ENCODE results near the gene TUBGCP5. TPM values are rescaled to one million over a fixed set of nuclear protein-coding genes. Genes with fewer than 3 reads are reported as not detected.

The TUBGCP5 gene
- total and polyA plus RNA-seq, 10 of the 15 experiments (the other 5 are each of a cell fraction or from before 2014, with no cell fraction given), result 6.4 to 29.2 (median 20.2) TPM

GRCh38 chr15:22980189-22981050 lies 58.9 kb downstream of the TUBGCP5 start, which contains the start of gene CYFIP1 (continued):
- TF ChIP-seq ASH2L (IDR thresholded peaks at IDR 0.05; ENCODE audit: borderline replicate concordance, low read depth), result no peak
- TF ChIP-seq HDAC6 (IDR thresholded peaks at IDR 0.05; ENCODE audit: unreplicated experiment), result peak; percentile 53
- peak; percentile 81 for TF ChIP-seq GATAD2B (conservative IDR thresholded peaks at IDR 0.05; ENCODE audit: low read depth)
- TF ChIP-seq ZNF217 (IDR thresholded peaks at IDR 0.05), result 0 out of 2 replicates have a peak, but pooled peaks have one; percentile 21
- no peak for TF ChIP-seq PAX5 (IDR thresholded peaks at IDR 0.05; ENCODE audit: borderline replicate concordance, low read depth, low read length)
- no peak for TF ChIP-seq MTA2 (IDR thresholded peaks at IDR 0.05; ENCODE audit: low read depth)
- no peak for TF ChIP-seq ZBTB40 (IDR thresholded peaks at IDR 0.05; ENCODE audit: borderline replicate concordance)
- peak; percentile 24 for TF ChIP-seq RELA (IDR thresholded peaks at IDR 0.05; ENCODE audit: borderline replicate concordance, partially characterized antibody)
- no peak for TF ChIP-seq RUNX3 (IDR thresholded peaks at IDR 0.05; ENCODE audit: low read length)
- TF ChIP-seq E2F8 (IDR thresholded peaks at IDR 0.05; ENCODE audit: low read depth, partially characterized antibody), result no peak
- no peak for TF ChIP-seq BCL11A (IDR thresholded peaks at IDR 0.05; ENCODE audit: low read depth, low read length)
